GM18505 (cell line): ENCODE results near the gene CCNF.

Experiments
- ATAC-seq: cut with Tn5 transposase; IDR thresholded peaks from one replicate; pipeline ENCODE4 v1.9.1; 2021; ENCODE audit not compliant: unreplicated experiment
- POLR2A ChIP-seq: IDR thresholded peaks from 4 replicates; pipeline ENCODE4 v1.6.1; 2011; ENCODE audit warnings: borderline replicate concordance; ENCODE audit not compliant: insufficient read depth, insufficient read length; ENCODE audit errors: extremely low read depth

The CCNF gene

DNA sequence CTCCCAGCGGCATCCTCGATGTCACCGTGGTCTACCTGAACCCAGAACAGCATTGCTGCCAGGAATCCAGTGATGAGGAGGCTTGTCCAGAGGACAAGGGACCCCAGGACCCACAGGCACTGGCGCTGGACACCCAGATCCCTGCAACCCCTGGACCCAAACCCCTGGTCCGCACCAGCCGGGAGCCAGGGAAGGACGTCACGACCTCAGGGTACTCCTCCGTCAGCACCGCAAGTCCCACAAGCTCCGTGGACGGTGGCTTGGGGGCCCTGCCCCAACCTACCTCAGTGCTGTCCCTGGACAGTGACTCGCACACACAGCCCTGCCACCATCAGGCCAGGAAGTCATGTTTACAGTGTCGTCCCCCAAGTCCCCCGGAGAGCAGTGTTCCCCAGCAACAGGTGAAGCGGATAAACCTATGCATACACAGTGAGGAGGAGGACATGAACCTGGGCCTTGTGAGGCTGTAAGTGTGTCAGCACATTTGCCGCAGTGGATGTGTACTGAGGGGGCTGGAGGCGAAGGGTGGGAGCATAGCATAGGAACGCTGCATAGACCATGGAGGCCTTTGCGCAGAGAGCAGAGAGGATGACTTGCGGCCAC is 27.4 kb downstream of the CCNF start:
- ATAC-seq: no peak
- no peak for TF ChIP-seq POLR2A

DNA sequence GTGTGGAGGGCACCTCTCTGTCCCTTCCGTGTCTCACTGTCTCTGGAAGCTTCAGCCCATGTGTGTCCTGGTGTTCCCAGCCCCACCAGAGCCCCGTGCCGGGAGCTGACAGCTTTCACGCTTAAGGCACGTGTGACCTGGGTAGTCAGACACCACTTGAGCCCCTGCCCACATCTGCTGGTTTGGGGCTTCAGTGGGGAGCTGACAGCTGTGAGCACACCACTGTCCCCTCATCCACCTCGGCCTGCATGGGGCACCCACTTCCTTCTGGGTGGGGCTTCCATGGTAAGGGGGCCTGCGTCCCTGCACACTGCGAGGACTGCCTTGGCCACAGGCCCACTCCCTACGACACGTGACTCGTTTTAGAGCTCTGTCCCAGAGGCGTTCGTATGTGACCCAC is 28.0 kb downstream of the CCNF start:
- no peak for ATAC-seq

GRCh38 chr16:2457946-2458345 is 28.7 kb downstream of the CCNF start:
- no peak for ATAC-seq
- no peak for TF ChIP-seq POLR2A

More for the DNA sequence above, 28.0 kb downstream of the CCNF start:
- no peak for TF ChIP-seq POLR2A

DNA sequence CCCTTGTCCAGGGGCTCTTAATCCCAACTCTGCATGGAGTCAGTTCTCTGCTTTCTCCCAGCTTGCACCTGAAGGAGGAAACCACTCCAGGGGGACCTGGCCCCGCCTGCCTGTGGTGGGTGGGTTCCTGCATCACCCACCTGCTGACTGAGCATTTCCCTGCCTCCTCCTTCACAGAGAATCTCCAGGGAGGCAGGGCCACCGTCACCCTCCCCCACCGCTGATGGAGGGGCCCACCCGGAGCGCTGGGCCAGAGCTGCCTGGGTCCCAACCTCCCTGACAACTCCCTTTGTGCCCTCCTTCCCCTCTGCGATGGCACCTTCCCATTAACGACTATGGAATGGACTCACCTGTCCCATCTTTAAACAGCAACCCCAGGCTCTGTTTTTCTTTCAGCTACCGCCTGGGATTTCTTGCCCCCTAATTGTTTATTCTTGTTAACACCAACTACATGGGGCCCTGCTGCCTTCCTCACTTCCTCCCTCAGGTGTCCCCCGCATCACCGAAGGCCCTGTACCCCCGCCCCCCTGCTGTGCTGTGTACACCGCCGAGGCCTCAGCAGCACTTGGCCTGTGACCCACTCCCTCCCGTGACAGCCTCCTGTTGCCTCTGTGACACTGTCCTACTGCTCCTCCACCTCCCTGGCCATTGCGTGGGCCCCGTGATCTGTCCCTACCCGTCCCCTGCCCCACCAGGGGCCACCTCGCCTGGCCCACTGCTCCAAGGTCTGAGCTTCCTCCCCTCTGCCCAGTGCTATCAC is 29.8 kb downstream of the CCNF start:
- no peak for ATAC-seq

DNA sequence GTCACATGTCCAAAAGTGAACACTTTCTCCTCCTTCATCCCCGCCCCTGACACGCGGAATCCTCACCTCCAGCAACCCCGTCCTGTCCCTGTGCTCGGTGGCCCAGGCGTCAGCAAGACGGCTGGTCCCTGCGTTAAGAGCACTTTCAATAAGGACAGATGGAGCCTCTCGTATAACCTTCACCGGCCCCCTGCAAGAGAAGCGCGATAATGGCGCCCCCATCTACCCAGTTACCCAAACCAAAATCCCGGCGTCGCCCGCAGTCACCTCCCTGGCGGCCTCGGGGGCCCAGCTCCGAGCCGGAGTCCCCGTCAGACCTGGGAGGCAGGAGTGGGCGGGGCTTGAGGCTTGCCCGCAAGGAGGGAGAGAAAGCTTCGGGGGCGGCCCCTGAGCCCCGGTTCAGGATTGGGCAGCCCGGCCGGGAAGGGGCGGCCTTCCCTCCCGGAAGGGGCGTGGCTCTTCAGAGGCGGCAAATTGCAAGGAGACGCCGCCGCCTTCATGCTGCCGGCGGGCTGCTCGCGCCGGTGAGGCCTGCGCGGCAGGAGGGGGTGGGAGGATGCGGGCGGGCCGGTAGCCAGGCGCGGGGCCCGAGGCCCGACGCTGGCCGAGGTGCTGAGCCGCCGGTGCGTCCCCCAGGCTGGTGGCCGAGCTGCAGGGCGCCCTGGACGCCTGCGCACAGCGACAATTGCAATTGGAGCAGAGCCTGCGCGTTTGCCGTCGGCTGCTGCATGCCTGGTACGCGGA is 30.6 kb downstream of the CCNF start, which contains the start of gene TEDC2:
TSS of gene TEDC2 (plus strand) at position 463 of the 744 bp plus-strand sequence. CDS start at position 499, 36 bp downstream.
- TF ChIP-seq POLR2A: peak; percentile 63
- peak; percentile 86 for ATAC-seq

More for the DNA sequence above, 29.8 kb downstream of the CCNF start:
- TF ChIP-seq POLR2A: no peak

GRCh38 chr16:2460391-2460713 is 31.1 kb downstream of the CCNF start:
- ATAC-seq: no peak
- no peak for TF ChIP-seq POLR2A

GRCh38 chr16:2460916-2461315 is 31.7 kb downstream of the CCNF start:
- ATAC-seq: no peak

GRCh38 chr16:2462031-2462866 is 33.0 kb downstream of the CCNF start:
- TF ChIP-seq POLR2A: no peak
- no peak for ATAC-seq

More at GRCh38 chr16:2460916-2461315, 31.7 kb downstream of the CCNF start:
- TF ChIP-seq POLR2A: no peak

GRCh38 chr16:2464333-2464732 is 35.1 kb downstream of the CCNF start:
- ATAC-seq: no peak
- no peak for TF ChIP-seq POLR2A

- no peak for ATAC-seq
- TF ChIP-seq POLR2A: no peak
These were observed 36.6 kb downstream of the CCNF start for GRCh38 chr16:2465653-2466415.

DNA sequence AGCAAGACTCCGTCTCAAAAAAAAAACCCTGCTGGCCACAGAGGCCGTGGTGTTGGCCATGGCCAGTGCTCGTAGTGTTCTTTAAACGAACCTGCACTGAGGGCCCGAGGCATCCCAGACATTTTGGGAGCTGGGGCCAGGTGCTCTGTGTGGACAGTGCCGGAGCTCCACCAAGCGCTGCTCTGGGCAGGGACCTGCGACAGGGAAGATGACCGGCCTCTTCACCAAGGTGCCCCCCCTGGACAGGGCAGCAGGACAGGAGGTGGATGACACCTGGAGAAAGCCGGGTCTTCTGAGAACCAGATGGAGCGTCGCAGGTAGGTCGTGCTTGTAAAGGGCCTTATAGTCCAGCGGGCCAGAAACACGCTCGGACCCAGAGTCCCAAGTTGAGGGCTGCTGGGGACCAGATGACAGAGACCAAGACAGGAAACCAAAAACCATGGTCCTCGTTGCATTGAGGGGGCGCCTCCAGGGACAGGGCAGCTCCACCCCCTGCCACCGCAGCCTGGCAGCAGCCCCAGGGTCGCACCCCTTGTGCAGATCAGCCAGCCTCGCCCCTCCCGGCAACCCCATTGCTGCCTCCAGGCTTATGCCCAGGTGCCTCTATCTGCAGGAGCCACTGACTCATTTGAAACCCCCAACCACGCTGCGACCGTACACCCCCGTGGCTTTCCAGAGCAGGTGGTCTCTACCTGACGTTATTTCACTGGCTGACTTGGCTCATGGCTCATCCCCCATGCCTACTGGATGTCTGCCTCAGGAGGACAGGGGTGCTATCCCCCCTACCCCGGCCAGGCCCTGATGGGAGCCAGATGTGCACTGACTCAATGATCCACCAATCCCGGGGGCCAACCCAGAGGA is 37.6 kb downstream of the CCNF start:
- no peak for TF ChIP-seq POLR2A
- ATAC-seq: no peak
